Neuronal stem cell (in vitro differentiated cells): ENCODE measurements around the gene GRXCR2.

Experiments
- DNase-seq: peaks from one replicate; pipeline ENCODE4 v3.0.0-alpha.2; 2013; ENCODE audit warnings: low spot score
- H2AFZ ChIP-seq: one replicate; pipeline ENCODE4 v1.6.1; 2013; ENCODE audit warnings: mild to moderate bottlenecking, low read length, inconsistent platforms
- H2AK5ac ChIP-seq: 2 replicates; pipeline ENCODE4 v1.6.1; 2013; ENCODE audit warnings: low read depth, mild to moderate bottlenecking, inconsistent platforms, low read length, moderate library complexity, mixed read lengths
- H2BK120ac ChIP-seq: 2 replicates; pipeline ENCODE4 v1.6.1; 2013; ENCODE audit warnings: low read depth, mild to moderate bottlenecking, inconsistent platforms, low read length, moderate library complexity, mixed read lengths
- H2BK12ac ChIP-seq: one replicate; pipeline ENCODE4 v1.6.1; 2013; ENCODE audit warnings: low read length, inconsistent platforms
- H2BK15ac ChIP-seq: 2 replicates; pipeline ENCODE4 v1.6.1; 2013; ENCODE audit warnings: mild to moderate bottlenecking, low read length, inconsistent platforms, mixed read lengths
- H2BK5ac ChIP-seq: one replicate; pipeline ENCODE4 v1.6.1; 2013; ENCODE audit warnings: inconsistent platforms, mild to moderate bottlenecking, low read length, moderate library complexity
- H3K14ac ChIP-seq: one replicate; pipeline ENCODE4 v1.6.1; 2013; ENCODE audit warnings: low read length, inconsistent platforms
- H3K18ac ChIP-seq: 2 replicates; pipeline ENCODE4 v1.6.1; 2013; ENCODE audit warnings: low read length, inconsistent platforms
- H3K23ac ChIP-seq: 2 replicates; pipeline ENCODE4 v1.6.1; 2013; ENCODE audit warnings: low read depth, mild to moderate bottlenecking, mixed read lengths, low read length, inconsistent platforms; ENCODE audit not compliant: poor library complexity
- H3K27ac ChIP-seq: replicated peaks from 3 replicates; pipeline ENCODE4 v1.5.1; 2013; ENCODE audit warnings: low read length, inconsistent platforms
- H3K27me3 ChIP-seq, 3 experiments: 2 replicates each; pipeline ENCODE4 v1.6.1; 2013; ENCODE audit warnings: low read length in 3 of 3, mild to moderate bottlenecking in 2 of 3, inconsistent platforms in 1 of 3, low read depth in 1 of 3, mixed read lengths in 1 of 3, moderate library complexity in 1 of 3; ENCODE audit not compliant: control insufficient read depth in 3 of 3, insufficient read depth in 3 of 3
- H3K36me3 ChIP-seq, 2 donors: replicated peaks in 1 of 2; 2 replicates each; pipeline ENCODE4 v1.6.1; 2013; ENCODE audit warnings: low read length in 2 of 2; ENCODE audit not compliant: control insufficient read depth in 2 of 2, insufficient read depth in 2 of 2
- H3K4ac ChIP-seq: 2 replicates; pipeline ENCODE4 v1.6.1; 2013; ENCODE audit warnings: inconsistent platforms, mild to moderate bottlenecking, low read length, moderate library complexity
- H3K4me1 ChIP-seq, 2 donors: 1 replicate in 1 of 2; 2 replicates in 1 of 2; pipeline ENCODE4 v1.6.1; 2013; ENCODE audit warnings: low read length in 2 of 2, low read depth in 1 of 2; ENCODE audit not compliant: control insufficient read depth in 2 of 2, insufficient read depth in 1 of 2
- H3K4me2 ChIP-seq: one replicate; pipeline ENCODE4 v1.6.1; 2013; ENCODE audit warnings: mild to moderate bottlenecking, low read length, inconsistent platforms; ENCODE audit not compliant: insufficient read depth, poor library complexity, severe bottlenecking
- H3K4me3 ChIP-seq, 2 donors: 2 replicates each; pipeline ENCODE4 v1.5.1; 2013; ENCODE audit warnings: low read length in 2 of 2, mild to moderate bottlenecking in 2 of 2, inconsistent platforms in 1 of 2, moderate library complexity in 1 of 2
- H3K79me1 ChIP-seq: one replicate; pipeline ENCODE4 v1.6.1; 2013; ENCODE audit warnings: low read depth, mild to moderate bottlenecking, inconsistent platforms, low read length, moderate library complexity
- H3K9ac ChIP-seq: one replicate; pipeline ENCODE4 v1.6.1; 2013; ENCODE audit warnings: mild to moderate bottlenecking, low read depth, low read length, inconsistent platforms; ENCODE audit not compliant: poor library complexity
- H3K9me3 ChIP-seq, 2 donors: replicated peaks in 1 of 2; 2 replicates each; pipeline versions ENCODE3 to v1.6.1; 2013; ENCODE audit warnings: low read length in 2 of 2, mild to moderate bottlenecking in 2 of 2, inconsistent platforms in 1 of 2, low read depth in 1 of 2, mixed read lengths in 1 of 2, moderate library complexity in 1 of 2; ENCODE audit not compliant: control insufficient read depth in 2 of 2, insufficient read depth in 1 of 2
- H4K8ac ChIP-seq: one replicate; pipeline ENCODE4 v1.6.1; 2013; ENCODE audit warnings: low read depth, mild to moderate bottlenecking, inconsistent platforms, low read length, moderate library complexity
- H4K91ac ChIP-seq: one replicate; pipeline ENCODE4 v1.6.1; 2013; ENCODE audit warnings: low read length, low read depth, mild to moderate bottlenecking, inconsistent platforms; ENCODE audit not compliant: poor library complexity
- WGBS, 2 donors: extraction: QIAGEN DNeasy Blood & Tissue Kit; methylation state at CpG; one replicate each; pipeline ENCODE4 v1.1.7; 2013; ENCODE audit warnings: missing lambda C conversion rate in 2 of 2, mixed read lengths in 1 of 2; ENCODE audit not compliant: insufficient read length in 2 of 2, insufficient replicate concordance in 1 of 2; ENCODE audit errors: extremely low coverage in 2 of 2; 5-methylcytosine and 5-hydroxymethylcytosine counted together

The GRXCR2 gene

DNA sequence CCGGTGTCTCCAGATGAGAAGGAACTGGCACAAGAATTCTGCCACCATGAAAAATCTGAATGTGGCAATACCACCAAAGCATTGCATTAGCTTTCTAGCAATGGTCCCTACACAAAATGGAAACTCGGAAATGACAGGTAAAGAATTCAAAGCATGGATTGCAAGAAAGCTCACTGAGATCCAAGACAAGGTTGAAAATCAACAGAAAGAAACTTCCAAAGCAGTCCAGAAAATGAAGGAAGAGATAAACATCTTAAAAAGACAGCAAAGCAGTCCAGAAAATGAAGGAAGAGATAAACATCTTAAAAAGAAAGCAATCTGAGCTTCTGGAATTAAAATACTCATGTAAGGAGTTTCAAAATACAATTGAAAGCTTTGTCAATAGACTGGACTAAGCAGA is 16.8 kb upstream of the GRXCR2 start:
- no peak overlapping the region for H3K4me3 ChIP-seq
- no peak overlapping the region for H2BK12ac ChIP-seq
- no peak overlapping the region for H2BK5ac ChIP-seq
- H3K14ac ChIP-seq = no peak overlapping the region
- no peak overlapping the region for H3K9ac ChIP-seq
- no peaks in the 10 kb centered on the region for H3K79me1 ChIP-seq
- H2AFZ ChIP-seq = no peak overlapping the region
- H3K36me3 ChIP-seq = no peaks in the 10 kb centered on the region
- no peak overlapping the region for H3K4ac ChIP-seq
- no CpG with 5 or more reads among the region's 2 CpGs for WGBS, 2 donors
- H3K4me1 ChIP-seq = no peaks in the 10 kb centered on the region
- H4K8ac ChIP-seq = no peak overlapping the region
- no peak overlapping the region for H3K4me2 ChIP-seq
- no peak overlapping the region for H3K27ac ChIP-seq
- DNase-seq = no peak
- no peak overlapping the region for H3K18ac ChIP-seq
- H3K23ac ChIP-seq = no peak overlapping the region
- no peak overlapping the region for H2AK5ac ChIP-seq
- no peaks in the 10 kb centered on the region for H3K9me3 ChIP-seq
- H2BK15ac ChIP-seq = no peak overlapping the region
- H3K27me3 ChIP-seq = no peaks in the 10 kb centered on the region
- no peak overlapping the region for H4K91ac ChIP-seq
- no peak overlapping the region for H2BK120ac ChIP-seq

DNA sequence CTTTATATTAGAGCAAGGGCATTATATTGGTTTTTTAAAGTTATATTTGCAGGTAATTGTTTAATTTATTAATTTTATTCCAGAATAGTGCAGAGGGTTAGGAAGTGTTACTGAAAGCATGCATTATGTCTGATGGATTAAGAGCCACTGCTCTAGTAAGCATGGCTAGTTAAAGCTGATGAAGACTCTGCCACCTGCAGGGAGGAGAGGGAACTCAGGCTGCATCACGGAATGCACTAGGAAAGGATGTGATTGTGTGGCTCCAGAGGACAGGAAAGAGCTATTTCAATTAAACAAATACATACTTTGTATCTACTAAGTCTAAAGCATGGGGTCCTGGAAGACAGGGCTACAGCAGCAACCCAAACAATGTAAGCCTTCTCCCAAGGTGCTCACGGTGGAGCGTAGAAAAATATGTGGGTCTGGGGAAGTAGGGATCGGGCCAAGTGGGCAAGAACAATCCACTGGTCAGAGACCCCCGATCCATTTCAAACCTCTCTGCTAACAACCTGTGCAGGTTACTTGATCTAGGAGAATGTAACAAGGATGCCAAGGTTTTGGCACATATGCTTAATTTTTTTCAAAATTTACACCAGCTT is 15.3 kb upstream of the GRXCR2 start:
- no peak overlapping the region for H2BK15ac ChIP-seq
- no peak overlapping the region for H2AFZ ChIP-seq
- no peak overlapping the region for H2BK5ac ChIP-seq
- no peak overlapping the region for H3K4me3 ChIP-seq
- no peak overlapping the region for H3K27ac ChIP-seq
- H3K23ac ChIP-seq = no peak overlapping the region
- H3K36me3 ChIP-seq = no peaks in the 10 kb centered on the region
- no peak overlapping the region for H3K14ac ChIP-seq
- H3K9me3 ChIP-seq = no peaks in the 10 kb centered on the region
- H2AK5ac ChIP-seq = no peak overlapping the region
- H3K4me2 ChIP-seq = no peak overlapping the region
- no peak overlapping the region for H3K4ac ChIP-seq
- no peaks in the 10 kb centered on the region for H3K4me1 ChIP-seq
- DNase-seq = peak; percentile 30
- no peak overlapping the region for H3K18ac ChIP-seq
- H2BK120ac ChIP-seq = no peak overlapping the region
- no peak overlapping the region for H4K8ac ChIP-seq
- no peak overlapping the region for H2BK12ac ChIP-seq
- no peak overlapping the region for H4K91ac ChIP-seq
- H3K27me3 ChIP-seq = no peaks in the 10 kb centered on the region
- no CpG with 5 or more reads among the region's 5 CpGs for whole genome bisulfite sequencing, 2 donors
- no peaks in the 10 kb centered on the region for H3K79me1 ChIP-seq
- H3K9ac ChIP-seq = no peak overlapping the region

DNA sequence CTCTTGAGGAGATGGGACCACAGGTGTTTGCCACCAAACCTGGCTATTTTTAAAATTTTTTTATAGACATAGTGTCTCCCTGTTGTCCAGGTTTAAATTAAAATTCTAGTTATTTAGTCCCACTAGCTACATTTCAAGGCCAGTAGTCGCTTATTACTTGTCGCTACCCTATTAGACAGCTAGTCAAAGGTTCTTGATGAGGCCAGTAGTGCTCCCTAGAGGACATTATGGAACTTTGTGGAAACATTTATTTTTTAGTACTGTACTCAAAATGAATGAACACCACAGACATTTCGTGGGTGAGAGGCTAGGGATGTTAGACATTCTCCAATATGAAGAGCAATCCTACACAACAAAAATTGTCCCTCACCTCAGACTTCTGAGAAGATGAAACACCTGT is 14.4 kb upstream of the GRXCR2 start:
- Histone ChIP-seq H3K9me3 (no peaks in the 10 kb centered on the region), H3K27ac (no peak overlapping the region), H3K14ac (no peak overlapping the region), H2BK120ac (no peak overlapping the region), H2AFZ (no peak overlapping the region), H4K8ac (no peak overlapping the region), H3K4me3 (no peak overlapping the region), H4K91ac (no peak overlapping the region), H3K36me3 (no peaks in the 10 kb centered on the region), H3K4ac (no peak overlapping the region), H2AK5ac (no peak overlapping the region), H2BK15ac (no peak overlapping the region), H3K79me1 (no peaks in the 10 kb centered on the region), H3K27me3 (no peaks in the 10 kb centered on the region), H3K4me1 (no peaks in the 10 kb centered on the region), H3K4me2 (no peak overlapping the region), H3K18ac (no peak overlapping the region), H2BK5ac (no peak overlapping the region), H2BK12ac (no peak overlapping the region), H3K23ac (no peak overlapping the region), H3K9ac (no peak overlapping the region)
- no peak for DNase-seq
- no CpG with 5 or more reads among the region's 3 CpGs for WGBS, 2 donors

DNA sequence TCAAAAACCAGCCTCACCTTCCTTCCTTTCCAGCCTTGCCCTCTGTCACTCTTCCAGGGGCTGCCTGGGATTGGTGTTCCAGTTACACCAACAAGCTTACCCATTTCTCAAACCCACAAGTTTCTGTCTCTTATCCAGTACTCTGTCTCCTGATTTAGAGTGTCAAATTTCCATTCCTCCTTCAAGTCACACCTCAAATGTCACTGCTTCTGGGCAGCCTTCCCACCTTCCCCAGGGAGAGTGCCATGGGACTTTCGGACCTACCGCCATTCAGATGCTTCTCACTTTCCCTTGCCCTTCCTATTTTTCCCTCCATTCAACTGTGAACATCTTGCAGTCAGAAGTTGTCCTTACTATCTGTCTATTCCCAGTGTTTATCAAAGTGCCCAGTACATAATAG is 2.0 kb upstream of the GRXCR2 start:
- no CpG with 5 or more reads among the region's 2 CpGs for WGBS, 2 donors
- no peak overlapping the region for H3K27ac ChIP-seq
- H3K9me3 ChIP-seq = no peaks in the 10 kb centered on the region

More for the DNA sequence above, 2.0 kb upstream of the GRXCR2 start:
- Histone ChIP-seq H2AK5ac (no peak overlapping the region), H3K9ac (no peak overlapping the region), H4K91ac (no peak overlapping the region), H3K27me3 (no peaks in the 10 kb centered on the region), H3K4me2 (no peak overlapping the region), H3K36me3 (no peaks in the 10 kb centered on the region), H3K4me3 (no peak overlapping the region), H2BK5ac (no peak overlapping the region), H3K14ac (no peak overlapping the region), H3K4me1 (no peaks in the 10 kb centered on the region), H3K79me1 (no peaks in the 10 kb centered on the region), H2BK120ac (no peak overlapping the region), H3K23ac (no peak overlapping the region), H3K4ac (no peak overlapping the region), H4K8ac (no peak overlapping the region), H3K18ac (no peak overlapping the region), H2BK15ac (no peak overlapping the region), H2AFZ (no peak overlapping the region), H2BK12ac (no peak overlapping the region)
- DNase-seq = no peak
